ENCODE data around the gene B4GALNT4.

Gene B4GALNT4

DNA sequence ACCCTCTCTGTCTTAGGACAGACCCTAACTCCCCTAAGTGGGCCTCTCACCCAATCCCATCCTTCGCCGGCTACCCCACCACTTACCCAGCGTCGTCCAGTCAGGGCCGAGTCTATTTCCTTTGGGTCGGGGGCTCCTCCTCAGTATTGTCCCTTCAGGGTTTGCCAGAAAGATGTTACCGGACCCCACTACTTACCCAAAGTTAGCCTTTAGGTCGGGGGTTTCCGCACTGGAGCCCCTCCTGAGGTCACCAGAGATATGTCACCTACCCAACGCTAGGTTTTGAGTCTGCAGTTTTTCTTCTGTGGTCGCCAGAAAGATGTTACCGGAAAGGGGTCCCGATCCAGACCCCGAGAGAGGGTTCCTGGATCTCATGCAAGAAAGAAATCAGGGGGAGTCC lies 17.9 kb upstream of the B4GALNT4 start:
- TF ChIP-seq, protein P1, sequence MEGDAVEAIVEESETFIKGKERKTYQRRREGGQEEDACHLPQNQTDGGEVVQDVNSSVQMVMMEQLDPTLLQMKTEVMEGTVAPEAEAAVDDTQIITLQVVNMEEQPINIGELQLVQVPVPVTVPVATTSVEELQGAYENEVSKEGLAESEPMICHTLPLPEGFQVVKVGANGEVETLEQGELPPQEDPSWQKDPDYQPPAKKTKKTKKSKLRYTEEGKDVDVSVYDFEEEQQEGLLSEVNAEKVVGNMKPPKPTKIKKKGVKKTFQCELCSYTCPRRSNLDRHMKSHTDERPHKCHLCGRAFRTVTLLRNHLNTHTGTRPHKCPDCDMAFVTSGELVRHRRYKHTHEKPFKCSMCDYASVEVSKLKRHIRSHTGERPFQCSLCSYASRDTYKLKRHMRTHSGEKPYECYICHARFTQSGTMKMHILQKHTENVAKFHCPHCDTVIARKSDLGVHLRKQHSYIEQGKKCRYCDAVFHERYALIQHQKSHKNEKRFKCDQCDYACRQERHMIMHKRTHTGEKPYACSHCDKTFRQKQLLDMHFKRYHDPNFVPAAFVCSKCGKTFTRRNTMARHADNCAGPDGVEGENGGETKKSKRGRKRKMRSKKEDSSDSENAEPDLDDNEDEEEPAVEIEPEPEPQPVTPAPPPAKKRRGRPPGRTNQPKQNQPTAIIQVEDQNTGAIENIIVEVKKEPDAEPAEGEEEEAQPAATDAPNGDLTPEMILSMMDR (IDR thresholded peaks at IDR 0.05), result no peak
- TF ChIP-seq ZFX (IDR thresholded peaks at IDR 0.05; ENCODE audit: borderline replicate concordance), result no peak
- no peak overlapping the region for H3K27ac ChIP-seq

DNA sequence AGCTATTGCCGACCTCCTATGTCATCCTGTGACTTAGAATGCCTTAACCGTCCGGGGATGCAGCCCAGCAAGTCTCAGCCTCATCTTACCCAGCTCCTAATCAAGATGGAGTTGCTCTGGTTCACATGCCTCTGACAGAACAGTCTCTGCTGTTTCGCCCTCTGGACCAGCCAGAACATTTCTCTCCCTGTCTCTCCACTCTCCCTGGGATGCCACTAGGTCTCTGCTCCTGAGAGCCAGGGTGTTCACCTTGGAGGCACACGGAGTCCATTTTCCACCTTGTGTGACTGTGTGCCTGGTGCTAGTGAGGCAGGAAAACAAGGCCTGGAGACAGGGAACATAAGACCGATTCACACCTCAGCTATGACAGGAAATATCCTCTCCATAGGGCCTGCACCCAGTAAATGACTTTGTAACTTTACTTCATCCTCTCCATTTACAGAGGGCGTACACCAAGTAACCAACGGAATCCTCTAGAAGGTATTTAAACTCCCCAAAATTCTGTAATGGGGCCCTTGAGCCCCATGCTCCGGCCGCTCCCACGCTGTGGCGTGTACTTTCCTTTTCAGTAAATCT lies 16.8 kb upstream of the B4GALNT4 start:
- TF ChIP-seq ZFX (IDR thresholded peaks at IDR 0.05; ENCODE audit: borderline replicate concordance), result no peak
- TF ChIP-seq, protein P1 (IDR thresholded peaks at IDR 0.05), result no peak
- H3K27ac ChIP-seq, result no peak overlapping the region

DNA sequence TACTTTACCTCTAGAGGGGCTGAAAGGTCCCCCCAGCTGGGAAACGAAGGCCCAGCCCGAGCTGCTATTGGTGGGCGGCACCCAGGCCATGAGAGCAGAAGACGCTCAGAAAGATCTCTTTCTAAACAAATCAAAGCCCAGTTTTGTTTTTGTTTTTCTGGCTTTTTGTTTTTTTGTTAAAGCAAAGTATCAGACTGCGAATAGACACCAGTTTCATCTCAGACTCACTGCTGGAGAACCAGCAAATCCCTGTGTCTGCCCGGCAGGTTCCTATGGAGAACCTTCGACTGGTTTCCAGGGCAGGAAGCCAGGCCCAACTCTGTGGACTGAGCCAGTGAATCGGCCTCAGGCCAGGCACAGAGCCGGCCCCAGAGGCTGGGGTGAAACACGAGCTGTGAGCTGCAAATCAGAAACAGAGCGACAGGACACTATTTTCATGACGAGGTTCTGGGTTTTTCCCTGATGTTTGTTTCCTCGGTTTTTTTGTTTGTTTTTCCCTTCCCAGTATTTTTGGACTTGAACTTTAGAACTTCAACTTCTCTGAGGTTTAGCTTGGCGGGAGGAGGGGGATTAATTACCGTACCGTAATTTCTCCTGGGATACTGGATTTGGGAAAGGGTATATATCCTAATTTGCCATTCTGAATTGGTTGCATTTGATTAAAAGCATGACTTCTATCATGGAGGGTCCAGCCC lies 16.0 kb upstream of the B4GALNT4 start:
- H3K27ac ChIP-seq, result no peak overlapping the region
- TF ChIP-seq, protein P1 (IDR thresholded peaks at IDR 0.05), result no peak
- TF ChIP-seq ZFX (IDR thresholded peaks at IDR 0.05; ENCODE audit: borderline replicate concordance), result no peak

DNA sequence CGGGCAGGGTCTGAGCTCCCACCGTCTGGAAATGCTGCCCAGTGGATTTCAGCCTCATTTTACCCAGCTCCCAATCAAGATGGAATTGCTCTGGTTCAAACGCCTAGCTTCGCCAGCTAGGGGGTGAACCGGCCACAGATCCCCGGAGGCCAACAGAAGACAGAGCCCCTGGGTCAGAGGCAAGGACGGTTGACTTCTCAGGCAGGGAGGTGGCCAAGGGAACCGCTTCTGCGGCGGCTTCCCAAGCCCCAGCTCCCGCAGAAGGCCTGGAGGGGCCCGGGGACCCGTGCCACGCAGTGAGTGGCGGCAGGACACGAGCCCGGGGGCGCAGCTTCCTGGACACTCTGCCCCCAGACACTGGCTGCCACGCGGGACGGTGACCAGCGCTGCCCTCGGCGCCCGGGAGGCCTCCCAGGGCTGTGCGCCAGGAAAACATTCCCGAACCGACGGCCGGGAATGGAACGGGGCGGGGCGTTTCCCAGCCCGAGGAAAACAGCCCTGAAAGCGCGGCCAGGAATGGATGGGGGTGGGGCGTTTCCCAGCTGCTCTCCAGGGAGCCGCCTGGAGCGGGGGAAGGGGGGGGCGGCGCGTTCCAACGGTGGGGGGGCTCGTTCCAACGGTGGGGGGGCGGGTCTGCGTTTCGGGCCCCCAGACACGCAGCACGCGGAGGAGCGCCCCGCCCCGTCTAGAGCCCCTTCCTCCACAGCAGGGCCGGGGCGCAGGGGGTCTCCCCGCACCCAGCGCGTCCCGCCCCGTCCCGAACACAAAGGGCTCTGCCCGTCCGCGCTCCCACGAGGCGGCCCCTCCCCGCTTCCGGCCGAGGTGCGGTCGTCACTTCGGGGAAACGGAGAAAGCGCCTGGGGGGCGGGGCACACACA lies 13.5 kb upstream of the B4GALNT4 start:
- TF ChIP-seq, protein P1 (IDR thresholded peaks at IDR 0.05), result no peak
- TF ChIP-seq ZFX (IDR thresholded peaks at IDR 0.05; ENCODE audit: borderline replicate concordance), result no peak
- peak overlapping the region; percentile 17; the same call in 1 of the 2 replicates for H3K27ac ChIP-seq

DNA sequence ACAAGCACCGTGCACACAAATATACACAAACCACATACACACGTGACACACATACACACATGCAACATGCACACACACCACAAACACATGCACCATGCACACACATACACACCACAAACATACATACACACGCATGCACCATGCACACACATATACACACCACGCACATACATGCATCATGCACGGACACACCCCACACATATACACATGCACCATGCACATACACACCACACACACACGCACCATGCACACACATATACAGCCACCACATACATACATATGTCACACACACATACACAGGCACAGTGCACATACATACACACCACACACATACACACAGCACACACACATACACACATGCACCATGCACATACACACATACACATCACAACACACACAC lies 12.7 kb upstream of the B4GALNT4 start:
- no peak for TF ChIP-seq ZFX (IDR thresholded peaks at IDR 0.05; ENCODE audit: borderline replicate concordance)
- TF ChIP-seq, protein P1 (IDR thresholded peaks at IDR 0.05), result no peak
- no peak overlapping the region for H3K27ac ChIP-seq

DNA sequence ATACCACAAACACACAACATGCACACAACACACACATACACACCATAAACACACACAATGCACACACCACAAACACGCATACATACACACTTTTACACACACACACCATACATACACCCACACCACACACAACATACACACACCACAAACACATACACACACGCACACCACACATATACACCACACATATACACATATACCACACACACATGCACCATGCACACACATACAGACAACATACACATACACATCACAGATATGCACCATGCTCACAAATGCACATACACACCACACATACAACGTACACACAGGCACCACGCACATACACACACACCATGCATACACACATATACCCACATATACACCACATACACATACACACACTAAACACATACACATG lies 11.7 kb upstream of the B4GALNT4 start:
- TF ChIP-seq ZFX (IDR thresholded peaks at IDR 0.05; ENCODE audit: borderline replicate concordance), result no peak
- H3K27ac ChIP-seq, result no peak overlapping the region

DNA sequence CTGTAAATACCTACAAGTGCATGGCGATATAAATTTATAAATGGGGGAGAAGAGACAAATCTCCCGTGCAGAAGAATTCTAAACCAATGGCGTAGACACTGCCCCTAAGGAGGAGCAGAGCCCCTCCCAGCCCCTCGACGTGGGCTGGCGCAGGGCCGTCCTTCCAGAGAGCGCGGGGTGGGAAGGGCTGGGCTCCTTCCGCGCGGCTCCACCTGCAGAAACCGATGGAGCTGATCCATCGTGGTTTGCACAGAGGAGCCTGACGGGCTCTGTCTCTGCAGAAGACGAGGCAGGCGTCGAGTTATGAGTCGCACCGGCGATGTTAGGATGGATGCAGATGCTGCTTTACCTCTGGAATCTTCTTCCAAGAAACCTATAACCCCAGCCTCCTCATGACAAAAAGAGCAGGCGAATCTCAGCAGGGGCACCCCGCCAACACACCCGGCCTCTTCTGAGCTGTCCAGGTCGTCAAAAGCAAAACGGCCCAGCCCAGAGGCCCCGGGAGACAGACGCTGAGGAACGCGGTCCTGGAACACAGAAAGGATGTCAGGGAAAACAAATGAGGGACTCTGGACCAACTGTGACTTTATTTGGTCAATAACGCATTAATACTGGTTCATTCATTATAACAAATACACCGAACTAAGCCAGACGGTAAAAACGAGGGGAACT lies 11.0 kb upstream of the B4GALNT4 start:
- TF ChIP-seq, protein P1 (IDR thresholded peaks at IDR 0.05), result no peak
- no peak for TF ChIP-seq ZFX (IDR thresholded peaks at IDR 0.05; ENCODE audit: borderline replicate concordance)
- H3K27ac ChIP-seq, result no peak overlapping the region
